Esophagus squamous epithelium (tissue), 4 donors: ENCODE data around the gene JPH2.

Experiments used
- POLR2A ChIP-seq, 4 donors: fragments of 450-650 bp; IDR thresholded peaks; one replicate each; pipeline ENCODE4 v1.6.1; 2017; ENCODE audit warnings: antibody characterized with exemption in 4 of 4, mild to moderate bottlenecking in 4 of 4, moderate library complexity in 3 of 4
- TF ChIP-seq, protein P1 (sequence below), 6 experiments: fragments of 450-650 bp in 4 of 6; fragments of 200-600 bp in 2 of 6; sonication (generic) in 2 of 6; IDR thresholded peaks; one replicate each; pipeline ENCODE4 v1.5.1; 2016 to 2019; ENCODE audit warnings: antibody characterized with exemption in 6 of 6, mild to moderate bottlenecking in 4 of 6, moderate library complexity in 4 of 6

DNA sequence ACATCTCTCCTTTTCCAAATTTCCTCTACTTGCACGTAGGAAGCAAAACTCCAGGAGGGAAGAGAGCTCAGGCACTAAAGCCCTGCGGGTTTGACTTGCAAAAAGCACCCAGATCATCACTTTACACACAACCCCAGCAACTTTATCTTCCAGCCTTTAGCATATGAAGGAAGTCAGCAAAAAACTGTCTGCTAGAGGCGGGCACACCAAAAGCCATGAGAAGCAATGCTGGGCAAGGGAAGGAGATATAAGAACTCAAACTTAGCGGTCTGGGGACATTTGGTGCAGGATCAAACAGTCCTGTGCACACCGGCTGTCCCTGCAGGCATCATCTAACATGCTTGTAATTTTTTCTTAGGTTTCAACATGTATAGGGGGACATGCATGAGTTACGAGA is 113.3 kb downstream of the JPH2 start:
- TF ChIP-seq, protein P1, sequence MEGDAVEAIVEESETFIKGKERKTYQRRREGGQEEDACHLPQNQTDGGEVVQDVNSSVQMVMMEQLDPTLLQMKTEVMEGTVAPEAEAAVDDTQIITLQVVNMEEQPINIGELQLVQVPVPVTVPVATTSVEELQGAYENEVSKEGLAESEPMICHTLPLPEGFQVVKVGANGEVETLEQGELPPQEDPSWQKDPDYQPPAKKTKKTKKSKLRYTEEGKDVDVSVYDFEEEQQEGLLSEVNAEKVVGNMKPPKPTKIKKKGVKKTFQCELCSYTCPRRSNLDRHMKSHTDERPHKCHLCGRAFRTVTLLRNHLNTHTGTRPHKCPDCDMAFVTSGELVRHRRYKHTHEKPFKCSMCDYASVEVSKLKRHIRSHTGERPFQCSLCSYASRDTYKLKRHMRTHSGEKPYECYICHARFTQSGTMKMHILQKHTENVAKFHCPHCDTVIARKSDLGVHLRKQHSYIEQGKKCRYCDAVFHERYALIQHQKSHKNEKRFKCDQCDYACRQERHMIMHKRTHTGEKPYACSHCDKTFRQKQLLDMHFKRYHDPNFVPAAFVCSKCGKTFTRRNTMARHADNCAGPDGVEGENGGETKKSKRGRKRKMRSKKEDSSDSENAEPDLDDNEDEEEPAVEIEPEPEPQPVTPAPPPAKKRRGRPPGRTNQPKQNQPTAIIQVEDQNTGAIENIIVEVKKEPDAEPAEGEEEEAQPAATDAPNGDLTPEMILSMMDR (IDR thresholded peaks at IDR 0.05) = no peak
- no peak for TF ChIP-seq POLR2A (IDR thresholded peaks at IDR 0.05)
